ENCODE data around the gene FAM209A.
"Not testable (repeated sequence)": the region's sequence is repeated elsewhere in the genome, so short reads cannot be mapped to it uniquely, and the experiment has no call there.

Gene FAM209A

DNA sequence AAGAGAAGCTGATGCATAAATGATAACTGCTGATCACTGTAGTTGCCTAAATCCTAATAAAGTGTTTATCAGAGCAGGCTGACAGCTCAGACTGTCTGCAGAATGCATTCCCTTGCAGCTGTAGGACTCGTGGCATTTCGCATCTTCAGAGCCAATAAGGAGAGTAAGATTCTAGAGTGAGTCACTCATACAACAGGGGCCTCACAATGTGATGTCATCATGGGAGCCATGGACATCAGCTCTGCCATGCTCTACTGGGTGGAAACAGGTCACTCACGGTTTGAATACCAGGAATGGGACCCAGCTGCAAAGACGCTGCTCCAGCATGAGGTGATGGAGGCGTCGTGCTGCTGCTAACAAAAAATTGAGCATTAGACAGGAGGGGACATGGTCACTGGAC lies 15.9 kb downstream of the FAM209A start:
- no peak for DNase-seq (ENCODE audit: low spot score)

DNA sequence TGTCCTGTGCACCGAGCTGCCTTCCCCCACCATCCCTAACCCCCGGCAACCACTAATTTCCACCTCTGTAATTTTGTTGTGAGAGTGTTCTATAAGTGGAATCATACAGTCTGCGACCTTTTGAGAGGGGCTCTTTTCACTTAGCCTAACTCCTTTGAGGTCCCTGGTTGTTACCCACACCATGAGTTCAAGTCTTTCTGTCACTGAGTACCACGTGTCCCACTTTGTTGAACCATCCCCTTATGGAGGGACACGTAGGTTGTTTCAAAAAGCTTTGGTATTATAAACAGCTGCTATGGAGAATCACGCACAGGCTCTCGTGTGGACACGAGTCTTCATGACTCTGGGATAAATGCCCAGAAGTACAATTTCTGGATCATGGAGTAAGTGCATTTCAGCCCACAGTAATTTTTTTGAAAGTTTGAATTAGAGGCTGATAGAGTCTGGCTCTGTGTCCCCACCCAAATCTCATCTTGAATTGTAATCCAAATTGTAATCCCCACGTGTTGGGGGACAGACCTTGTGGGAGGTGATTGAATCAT lies 18.0 kb downstream of the FAM209A start:
- no peak for DNase-seq (ENCODE audit: low spot score)

GRCh38 chr20:56551571-56551970 lies 27.0 kb downstream of the FAM209A start:
- DNase-seq (ENCODE audit: low spot score) = no peak

DNA sequence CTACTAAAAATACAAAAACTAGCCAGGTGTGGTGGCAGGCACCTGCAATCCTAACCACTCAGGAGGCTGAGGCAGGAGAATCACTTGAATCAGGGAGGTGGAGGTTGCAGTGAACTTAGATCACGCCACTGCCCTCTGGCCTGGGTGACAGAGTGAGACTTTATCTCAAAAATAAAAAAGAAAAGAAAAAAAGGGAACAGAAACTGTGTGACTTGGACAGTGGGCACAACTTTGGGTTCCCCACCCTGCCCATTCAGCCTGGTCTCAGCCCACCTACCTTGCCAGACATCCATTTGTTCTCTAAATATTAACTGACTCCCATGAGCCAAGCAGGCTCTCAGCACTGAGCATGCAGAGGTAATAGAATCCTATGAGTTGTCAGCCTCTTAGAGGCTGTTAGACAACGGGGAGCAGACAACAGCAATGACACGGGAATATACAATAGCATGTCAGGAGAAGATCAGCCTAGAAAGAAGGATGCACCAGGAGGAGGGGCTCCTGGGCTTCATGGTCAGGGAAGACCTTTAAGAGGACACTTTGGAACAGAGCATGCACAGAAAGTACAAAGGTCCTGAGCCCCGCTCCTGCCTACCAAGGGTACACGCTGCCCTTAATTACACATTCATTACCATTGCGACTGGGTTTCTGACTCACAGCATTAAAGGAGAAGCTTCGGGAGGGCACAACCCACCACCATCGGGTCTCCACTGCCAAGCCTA lies 28.5 kb downstream of the FAM209A start:
- DNase-seq (ENCODE audit: low spot score) = no peak

DNA sequence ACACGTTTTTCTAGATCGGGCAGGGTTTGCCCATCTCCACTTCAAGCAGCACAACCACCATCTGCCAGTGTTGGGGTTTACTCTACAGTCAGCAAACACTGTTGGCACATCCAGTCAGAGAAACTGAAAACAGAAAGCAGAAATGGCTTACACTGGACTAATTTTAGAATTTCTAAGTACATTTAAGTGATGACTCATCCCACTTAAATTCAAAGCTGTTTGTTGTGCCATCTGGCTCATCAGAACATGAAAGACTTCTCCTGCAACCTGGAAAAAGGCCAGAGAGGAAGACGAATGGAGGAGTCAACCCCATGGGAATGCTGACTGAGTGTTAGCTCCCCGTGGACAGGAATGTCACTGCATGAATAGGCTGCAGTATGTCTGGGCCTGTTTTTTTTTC lies 30.3 kb downstream of the FAM209A start:
- no peak for DNase-seq (ENCODE audit: low spot score)

DNA sequence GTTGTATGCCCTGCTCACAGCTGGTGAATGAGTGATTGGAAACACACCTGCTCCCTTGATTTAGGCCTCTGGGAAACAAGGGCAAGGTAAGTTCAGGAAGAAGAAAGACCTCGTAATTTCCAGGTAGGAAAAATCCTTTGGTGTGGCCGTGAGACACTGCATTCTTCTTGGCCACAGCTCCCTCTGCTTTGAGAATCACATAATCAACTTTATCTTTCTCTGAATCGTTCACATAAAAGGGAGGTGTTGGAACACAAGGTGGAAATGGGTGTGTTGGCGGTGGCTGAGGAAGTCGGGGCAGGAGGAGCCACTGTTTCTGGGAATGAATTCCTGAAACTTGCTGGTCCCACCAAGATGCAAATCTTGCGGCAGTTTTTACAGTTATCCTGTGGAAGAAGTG lies 34.4 kb downstream of the FAM209A start:
- DNase-seq (ENCODE audit: low spot score) = no peak

- DNase-seq (ENCODE audit: low spot score) = not testable (repeated sequence)
These were observed 40.0 kb downstream of the FAM209A start for GRCh38 chr20:56564526-56564925.

DNA sequence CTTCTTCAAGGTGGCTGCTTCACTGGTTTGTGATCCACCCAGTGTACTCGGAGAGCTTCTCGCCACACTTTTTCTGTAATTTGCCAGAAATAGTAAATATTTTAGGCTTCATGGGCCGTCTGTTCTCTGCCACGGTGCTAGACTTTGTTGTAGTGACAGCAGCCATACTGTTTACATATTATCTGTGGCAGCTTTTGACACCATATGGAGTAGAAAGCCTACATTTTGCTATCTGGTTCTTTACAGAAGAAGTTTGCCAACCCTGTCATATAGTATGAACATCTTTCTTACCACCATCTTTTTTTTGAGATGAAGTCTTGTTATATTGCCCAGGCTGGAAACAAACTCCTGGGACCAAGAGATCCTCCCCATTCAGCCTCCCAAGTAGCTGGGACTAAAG lies 41.0 kb downstream of the FAM209A start:
- DNase-seq (ENCODE audit: low spot score) = no peak

DNA sequence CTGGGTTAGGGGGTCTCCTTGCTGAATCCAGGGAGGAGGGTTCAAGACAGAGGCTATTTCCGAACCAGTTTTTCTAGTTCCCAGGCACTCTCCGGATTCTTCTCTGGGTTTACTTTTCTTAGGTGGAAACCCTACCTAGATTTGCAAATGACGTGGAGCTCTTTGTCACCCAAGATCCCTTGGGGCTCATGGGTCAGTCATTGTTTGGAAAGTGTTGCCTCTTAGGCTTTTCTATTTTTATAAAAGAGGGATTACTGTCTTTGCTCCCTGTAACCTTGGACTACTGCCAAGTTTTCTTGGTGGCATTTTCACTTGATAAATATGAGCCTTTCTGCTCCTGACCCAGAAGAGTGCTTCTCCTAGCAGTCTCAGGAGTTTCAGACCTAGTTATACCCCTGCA lies 42.1 kb downstream of the FAM209A start:
- DNase-seq (ENCODE audit: low spot score) = no peak

GRCh38 chr20:56570832-56571231 lies 46.3 kb downstream of the FAM209A start:
- DNase-seq (ENCODE audit: low spot score) = no peak

GRCh38 chr20:56572172-56572571 lies 47.6 kb downstream of the FAM209A start:
- no peak for DNase-seq (ENCODE audit: low spot score)

- DNase-seq (ENCODE audit: low spot score) = no peak
These were observed 49.4 kb downstream of the FAM209A start for GRCh38 chr20:56573986-56574385.

DNA sequence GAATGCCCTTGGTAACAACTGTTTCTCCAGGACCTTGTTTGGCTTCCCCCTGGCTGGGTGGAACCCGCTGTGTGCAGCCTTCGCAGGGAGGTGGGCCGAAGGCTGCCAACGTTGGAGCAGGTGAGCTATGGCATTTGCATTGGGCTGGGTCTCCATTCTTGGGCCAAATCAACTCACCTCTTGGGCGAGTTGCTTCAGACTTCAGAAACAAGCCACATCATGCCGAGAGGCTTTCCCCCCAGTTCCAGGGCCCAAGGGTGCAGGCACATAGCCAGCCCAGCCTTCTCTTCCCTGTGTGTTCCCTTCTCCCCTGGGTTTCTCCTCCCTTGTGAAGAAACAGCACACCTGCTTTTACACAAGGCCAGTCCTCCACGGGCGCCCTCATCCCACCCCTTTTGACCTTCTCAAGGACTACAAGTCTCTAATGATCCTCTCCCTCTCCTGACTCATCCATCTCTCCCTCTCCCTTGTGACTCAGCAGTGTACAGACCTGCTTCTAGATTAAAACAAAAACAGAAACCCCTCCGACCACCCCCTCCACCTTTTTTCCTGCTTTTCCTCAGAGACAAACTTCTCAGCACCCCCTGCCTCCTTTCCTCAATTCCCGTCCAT lies 50.1 kb downstream of the FAM209A start:
- DNase-seq (ENCODE audit: low spot score) = no peak

GRCh38 chr20:56575157-56575556 lies 50.6 kb downstream of the FAM209A start:
- DNase-seq (ENCODE audit: low spot score) = no peak
